ENCODE results near the gene GRB2. TPM values are rescaled to one million over a fixed set of nuclear protein-coding genes. Genes with fewer than 3 reads are reported as not detected.

The GRB2 gene
- total and polyA plus RNA-seq, 2 of the 8 experiments (the other 6 are each of a cell fraction or from before 2014, with no cell fraction given): 44.2 to 101 TPM

DNA sequence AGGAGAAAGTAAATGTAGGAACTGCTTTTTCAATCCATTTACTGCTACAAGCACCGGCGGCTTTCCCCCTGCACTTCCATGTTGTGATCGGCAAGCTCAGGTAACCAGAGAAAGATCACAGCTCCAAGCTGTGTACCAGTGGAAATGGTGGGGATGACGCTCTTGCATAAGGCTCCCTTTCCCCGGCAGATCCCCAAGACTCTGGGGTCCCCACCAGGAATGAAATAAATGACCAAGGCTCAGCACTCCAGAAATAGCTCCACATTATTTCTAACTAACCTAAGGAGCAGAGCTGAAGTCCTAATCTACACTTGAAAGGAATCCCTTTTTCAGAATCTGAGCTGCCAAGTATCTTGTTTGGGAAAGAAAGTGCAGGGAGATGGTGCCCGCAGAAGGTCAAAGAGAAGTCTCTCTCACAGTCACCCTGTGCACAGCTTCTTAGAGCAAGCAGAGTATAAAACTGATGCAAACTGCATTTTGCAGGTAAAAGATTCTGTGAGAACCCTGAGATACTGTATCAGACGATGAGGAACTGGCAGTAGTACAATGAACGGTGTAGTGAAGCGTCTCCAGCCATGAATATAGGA lies 11.1 kb downstream of the GRB2 start:
- Histone ChIP-seq H3K14ac (ENCODE audit: insufficient read length) (no peak overlapping the region), H3K23ac (ENCODE audit: insufficient read length) (no peak overlapping the region), H3K4ac (replicated peaks; ENCODE audit: insufficient read length, low read depth, low read length) (no peak overlapping the region), H4K20me1 (replicated peaks in 1 of 2; ENCODE audit: control insufficient read depth in 1 of 2, insufficient read depth in 2 of 2, low read length in 2 of 2) (peaks cover 2 to 4% of the 10 kb centered on the region in 2 experiments), H3K4me2 (ENCODE audit: insufficient read depth in 1 of 2, low read depth in 2 of 2, low read length in 2 of 2) (peak overlapping the region; percentile 81 to 87), H3K79me2 (ENCODE audit: control insufficient read depth in 1 of 2, insufficient read depth in 2 of 2, low read length in 2 of 2) (peaks cover 24 to 92% of the 10 kb centered on the region in 2 experiments), H2BK5ac (ENCODE audit: low read depth, low read length) (peak overlapping the region; percentile 77), H3K18ac (ENCODE audit: extremely low read depth, low read length) (peak overlapping the region; percentile 55), H2AK5ac (ENCODE audit: low read depth, low read length) (peak overlapping the region; percentile 29; the same call in 1 of the 2 replicates), H3K9ac (replicated peaks in 1 of 4; ENCODE audit: extremely low read depth in 1 of 4, low read depth in 3 of 4, low read length in 3 of 4) (peak overlapping the region; percentile 62 to 92 (median 72)), H3K9me3 (ENCODE audit: insufficient read depth in 2 of 2, low read depth in 1 of 2, low read length in 1 of 2) (no peaks in the 10 kb centered on the region), H2BK15ac (ENCODE audit: low read length) (no peak overlapping the region), H3K27ac (ENCODE audit: low read depth, low read length) (peak overlapping the region; percentile 72; the same call in 1 of the 2 replicates), H3K79me1 (ENCODE audit: low read depth, low read length) (no peaks in the 10 kb centered on the region; the same call in 1 of the 2 replicates), H3K56ac (replicated peaks; ENCODE audit: insufficient read length, low read depth, low read length) (peak overlapping the region; percentile 38), H2AFZ (ENCODE audit: low read length) (no peak overlapping the region), H2BK12ac (ENCODE audit: low read depth, low read length) (peak overlapping the region; percentile 60; the same call in 1 of the 2 replicates), H4K8ac (ENCODE audit: extremely low read depth, insufficient read depth, low read length) (0 out of 2 replicates have a peak overlapping the region, but pooled peaks have one; percentile 4), H2BK20ac (ENCODE audit: low read length) (no peak overlapping the region), H3K4me3 (ENCODE audit: extremely low read depth in 1 of 4, insufficient read depth in 2 of 4, low read depth in 3 of 4, low read length in 4 of 4) (peak overlapping the region; percentile 67 to 93 (median 79)), H4K91ac (replicated peaks; ENCODE audit: insufficient read length, low read length) (peak overlapping the region; percentile 3), H2BK120ac (replicated peaks; ENCODE audit: low read depth, low read length) (no peak overlapping the region), H3K36me3 (ENCODE audit: control insufficient read depth in 2 of 4, insufficient read depth in 4 of 4, low read length in 3 of 4) (peaks cover 0 to 4% (median 0%) of the 10 kb centered on the region in 4 experiments; a peak in 1 of 8 replicates), H4K5ac (ENCODE audit: insufficient read length, low read depth, low read length) (peak overlapping the region; percentile 3), H3K23me2 (ENCODE audit: low read depth, low read length) (peaks cover 11% of the 10 kb centered on the region), H3K4me1 (replicated peaks in 1 of 4; ENCODE audit: control insufficient read depth in 3 of 4, insufficient read depth in 4 of 4, low read length in 3 of 4) (peaks cover 0 to 4% (median 0%) of the 10 kb centered on the region in 4 experiments; a peak in 1 of 7 replicates), H3K27me3 (replicated peaks in 1 of 4; ENCODE audit: control insufficient read depth in 3 of 4, extremely low read depth in 1 of 4, insufficient read depth in 3 of 4, low read length in 3 of 4) (no peaks in the 10 kb centered on the region)
- whole genome bisulfite sequencing, 2 experiments (ENCODE audit: extremely low coverage in 1 of 2, insufficient coverage in 1 of 2, insufficient read length in 1 of 2, insufficient replicate concordance in 2 of 2, low coverage in 1 of 2, low lambda C conversion rate in 2 of 2, missing lambda C conversion rate in 1 of 2): 18% methylated on average over 9 of the region's 9 CpGs; no CpG with 5 or more reads in 1 of the 2 experiments
- no peak for FAIRE-seq
- ChIA-PET CTCF (ENCODE audit: partially characterized antibody) (interaction anchor here (0.7 to 2.8 kb wide), 20 partner anchors 10 to 193 kb away, joined by 3 to 19 read pairs (median 4); partner anchors contain the start of genes MIF4GD, MRPS7 and SLC25A19), POLR2A (ENCODE audit: partially characterized antibody) (interaction anchor here (0.6 to 2.8 kb wide), 26 partner anchors 7 to 277 kb away, joined by 3 to 14 read pairs (median 4); partner anchors contain the start of genes GGA3, GRB2, JPT1 and MIF4GD)
- TF ChIP-seq RBBP5 (IDR thresholded peaks at IDR 0.05; ENCODE audit: borderline replicate concordance, low read depth, low read length) (peak; percentile 11; the same call in 1 of the 2 replicates), SRF (IDR thresholded peaks at IDR 0.05; ENCODE audit: low read depth, low read length) (no peak)
- DNase-seq (ENCODE audit: low read depth in 1 of 2, low spot score in 2 of 2): peak in 1 of 2 experiments; percentile 53

Data from H1 (cell line).